Measurements from ENCODE around the gene PTDSS2. TPM values are rescaled to one million over a fixed set of nuclear protein-coding genes. Genes with fewer than 3 reads are reported as not detected.
A peak's percentile ranks its signal among the peaks of the same experiment; 100 is the strongest.

PTDSS2 gene
- total and polyA plus RNA-seq, 3 experiments from 2014 or later: 11.5 to 28.4 (median 26.2) TPM

DNA sequence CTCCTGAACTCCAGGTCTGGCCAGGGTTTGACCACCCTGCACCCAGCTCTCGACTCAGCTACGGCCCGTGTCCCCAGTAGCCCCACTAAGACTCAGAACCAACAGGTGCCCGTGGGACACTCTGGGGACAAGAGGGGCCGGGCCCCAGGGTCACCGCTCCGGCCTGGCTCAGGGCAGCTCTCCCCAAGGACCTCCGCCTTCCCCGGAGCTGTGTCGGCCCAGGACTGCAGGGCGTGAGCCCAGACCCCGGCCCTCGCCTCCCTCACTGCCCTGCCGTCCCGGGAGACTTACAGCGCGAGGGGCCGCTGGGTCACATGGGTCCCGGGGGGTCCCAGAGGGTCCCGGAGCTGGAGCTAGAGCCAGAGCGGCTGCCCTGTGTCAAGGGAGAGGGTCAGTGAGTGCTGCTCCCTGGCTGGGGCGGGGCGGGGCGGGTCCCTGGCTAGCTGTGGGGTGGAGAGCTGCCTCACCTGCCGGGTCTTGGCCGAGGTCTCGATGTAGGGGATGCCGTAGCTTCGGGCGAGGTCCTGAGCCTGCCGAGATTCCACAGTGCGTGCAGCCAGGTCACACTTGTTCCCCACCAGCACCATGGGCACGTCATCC is 83.0 kb downstream of the PTDSS2 start:
- H3K27me3 ChIP-seq (ENCODE audit: insufficient read depth, low read length, poor library complexity, severe bottlenecking): no peaks in the 10 kb centered on the region
- peaks cover 33% of the 10 kb centered on the region for H3K4me1 ChIP-seq (ENCODE audit: insufficient read depth, low read length)
- Mint-ChIP-seq H3K27me3 (no peaks in the 10 kb centered on the region), H3K27ac (no peak overlapping the region), H3K36me3 (peaks cover 0 to 18% (median 0%) of the 10 kb centered on the region in 3 donors), H3K4me3 (peak overlapping the region in 1 of 7 donors; percentile 48), H3K9me3 (no peaks in the 10 kb centered on the region), H3K4me1 (peaks cover 3 to 23% (median 9%) of the 10 kb centered on the region in 3 donors)
- ChIA-PET CTCF (interaction anchor here (0.9 kb wide), 1 partner anchor 21 kb away, joined by 3 read pairs; no protein-coding TSS in a partner anchor), POLR2A (interaction anchor here (1.4 kb wide), 1 partner anchor 193 kb away, joined by 3 read pairs; no protein-coding TSS in a partner anchor)
- H3K4me3 ChIP-seq (ENCODE audit: low read length): no peak overlapping the region
- no peaks in the 10 kb centered on the region for H3K36me3 ChIP-seq (ENCODE audit: insufficient read depth, low read length)
- no peak overlapping the region for H3K27ac ChIP-seq (ENCODE audit: low read depth, low read length)
- no peak for DNase-seq
- no peaks in the 10 kb centered on the region for H3K9me3 ChIP-seq (ENCODE audit: low read length)

DNA sequence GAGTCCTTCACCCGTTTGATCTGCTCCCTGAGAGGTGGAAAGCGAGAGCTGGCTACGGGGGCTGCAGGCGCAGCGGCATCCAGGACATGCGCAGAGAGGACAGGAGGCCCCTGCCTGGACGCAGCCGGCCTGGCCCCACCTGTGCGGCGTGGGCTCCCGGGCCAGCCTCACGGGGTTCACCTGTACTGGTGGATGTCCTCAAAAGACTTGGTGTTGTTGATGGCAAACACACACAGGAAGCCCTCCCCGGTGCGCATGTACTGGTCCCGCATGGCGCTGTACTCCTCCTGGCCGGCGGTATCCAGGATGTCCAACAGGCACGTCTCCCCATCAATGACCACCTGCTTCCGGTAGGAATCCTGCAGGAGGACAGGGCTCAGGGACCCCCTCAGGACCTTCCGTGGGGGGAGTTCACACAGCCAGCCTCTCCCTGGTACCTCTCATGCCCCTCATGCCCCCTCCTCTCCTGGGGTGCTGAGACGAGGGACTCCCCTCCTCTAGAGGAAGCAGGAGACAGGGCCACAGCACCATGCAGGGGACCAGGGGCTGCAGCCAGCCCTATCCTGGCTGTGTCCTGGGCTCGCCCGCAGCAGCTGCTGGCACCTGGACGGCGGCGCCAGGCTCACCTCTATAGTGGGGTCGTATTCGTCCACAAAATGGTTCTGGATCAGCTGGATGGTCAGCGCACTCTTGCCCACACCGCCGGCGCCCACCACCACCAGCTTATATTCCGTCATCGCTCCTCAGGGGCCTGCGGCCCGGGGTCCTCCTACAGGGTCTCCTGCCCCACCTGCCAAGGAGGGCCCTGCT is 83.7 kb downstream of the PTDSS2 start:
- Mint-ChIP-seq H3K27me3 (peaks cover 0 to 4% of the 10 kb centered on the region in 2 donors), H3K27ac (peak overlapping the region in 1 of 8 donors; percentile 74), H3K4me1 (peaks cover 3 to 30% (median 11%) of the 10 kb centered on the region in 3 donors), H3K36me3 (peaks cover 0 to 18% (median 0%) of the 10 kb centered on the region in 3 donors), H3K4me3 (peak overlapping the region in 5 of 7 donors; percentile 13 to 77 (median 64)), H3K9me3 (no peaks in the 10 kb centered on the region)
- H3K27me3 ChIP-seq (ENCODE audit: insufficient read depth, low read length, poor library complexity, severe bottlenecking): no peaks in the 10 kb centered on the region
- peaks cover 37% of the 10 kb centered on the region for H3K4me1 ChIP-seq (ENCODE audit: insufficient read depth, low read length)
- POLR2A ChIA-PET: interaction anchor here (1.4 kb wide), 1 partner anchor 192 kb away, joined by 3 read pairs; no protein-coding TSS in a partner anchor
- DNase-seq: no peak
- CTCF ChIA-PET: interaction anchor here (0.6 to 0.9 kb wide), 2 partner anchors 21 kb away, joined by 3 read pairs; no protein-coding TSS in a partner anchor
- H3K4me3 ChIP-seq (ENCODE audit: low read length): peak overlapping the region; percentile 64
- no peak overlapping the region for H3K27ac ChIP-seq (ENCODE audit: low read depth, low read length)
- H3K9me3 ChIP-seq (ENCODE audit: low read length): no peaks in the 10 kb centered on the region
- no peaks in the 10 kb centered on the region for H3K36me3 ChIP-seq (ENCODE audit: insufficient read depth, low read length)

DNA sequence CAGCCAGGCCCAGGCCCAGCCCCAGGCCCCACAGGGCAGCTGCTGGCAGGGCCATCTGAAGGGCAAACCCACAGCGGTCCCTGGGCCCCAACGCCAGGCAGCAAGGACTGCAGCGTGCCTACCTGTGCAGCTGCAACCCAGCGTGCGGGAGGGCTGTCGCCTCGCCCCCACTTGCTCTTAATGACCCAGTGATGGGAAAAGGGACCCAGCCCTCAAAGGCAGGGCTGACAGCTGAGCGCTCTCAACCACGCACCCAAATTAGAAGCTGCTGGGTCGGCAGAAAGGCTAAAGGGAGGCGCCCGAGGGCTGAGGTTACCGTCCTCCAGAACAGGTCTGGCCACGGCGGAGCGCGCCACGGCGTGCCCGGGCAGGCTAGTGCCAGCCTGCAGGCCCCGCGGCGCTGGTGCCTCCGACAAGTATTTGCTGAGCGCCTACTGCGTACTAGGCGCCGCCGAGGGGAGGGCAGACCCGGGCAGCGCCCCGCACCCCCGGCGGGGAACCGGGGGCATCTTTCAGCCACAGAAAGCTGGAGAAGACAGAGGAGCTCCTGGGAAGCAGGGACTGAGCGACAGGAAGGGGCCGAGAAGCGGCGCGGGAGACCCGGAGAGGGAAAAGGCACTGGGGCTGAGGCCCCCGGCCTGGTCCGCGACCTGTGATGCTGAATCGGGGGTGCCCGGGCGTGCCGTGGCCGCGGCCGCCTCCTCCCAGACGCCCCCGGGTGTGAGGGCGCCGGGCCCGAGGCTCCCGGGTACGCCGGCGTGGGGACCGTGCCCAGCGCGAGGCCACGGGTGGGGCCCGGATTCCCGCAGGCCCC is 84.5 kb downstream of the PTDSS2 start:
- Histone ChIP-seq H3K27ac (ENCODE audit: low read depth, low read length) (peak overlapping the region; percentile 65), H3K4me3 (ENCODE audit: low read length) (peak overlapping the region; percentile 64), H3K4me1 (ENCODE audit: insufficient read depth, low read length) (peaks cover 37% of the 10 kb centered on the region), H3K9me3 (ENCODE audit: low read length) (no peaks in the 10 kb centered on the region), H3K27me3 (ENCODE audit: insufficient read depth, low read length, poor library complexity, severe bottlenecking) (no peaks in the 10 kb centered on the region), H3K36me3 (ENCODE audit: insufficient read depth, low read length) (no peaks in the 10 kb centered on the region)
- Mint-ChIP-seq H3K4me3 (peak overlapping the region; percentile 58 to 92 (median 70)), H3K9me3 (no peaks in the 10 kb centered on the region), H3K4me1 (peaks cover 3 to 32% (median 11%) of the 10 kb centered on the region in 3 donors), H3K27me3 (peaks cover 0 to 4% of the 10 kb centered on the region in 2 donors), H3K27ac (peak overlapping the region in 2 of 8 donors; percentile 17 to 38), H3K36me3 (peaks cover 0 to 18% (median 0%) of the 10 kb centered on the region in 3 donors)
- CTCF ChIA-PET: interaction anchor here (0.6 to 2.8 kb wide), 4 partner anchors 13 to 20 kb away, joined by 3 to 16 read pairs (median 6); no protein-coding TSS in a partner anchor
- peak in 2 of 5 donors; percentile 21 to 59 for DNase-seq
- POLR2A ChIA-PET: interaction anchor here (2.4 kb wide), 1 partner anchor 28 kb away, joined by 16 read pairs; the partner anchor contains the start of gene RNH1

DNA sequence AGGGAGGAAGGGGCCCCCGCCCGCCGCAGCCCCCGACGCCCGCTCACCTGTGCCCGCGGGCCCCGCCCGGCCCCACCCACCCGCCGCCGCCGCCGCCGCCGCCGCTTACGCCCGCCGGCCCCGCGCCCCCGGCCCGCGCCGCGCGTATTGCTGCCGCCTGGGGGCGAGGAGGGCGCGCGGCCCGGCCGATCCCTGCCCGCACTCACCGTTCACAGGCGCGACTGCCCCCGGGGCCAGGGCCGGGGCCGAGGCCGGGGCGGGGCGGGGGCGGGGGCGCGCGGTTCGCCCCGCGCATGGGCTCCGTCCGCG is 85.1 kb downstream of the PTDSS2 start:
- H3K4me3 Mint-ChIP-seq: peak overlapping the region in 1 of 7 donors; percentile 34
- H3K27me3 Mint-ChIP-seq: peaks cover 0 to 4% of the 10 kb centered on the region in 2 donors
- no peaks in the 10 kb centered on the region for H3K27me3 ChIP-seq (ENCODE audit: insufficient read depth, low read length, poor library complexity, severe bottlenecking)
- peaks cover 0 to 15% (median 0%) of the 10 kb centered on the region in 3 donors for H3K36me3 Mint-ChIP-seq
- ChIA-PET CTCF (interaction anchor here (0.8 to 2.8 kb wide), 7 partner anchors 13 to 162 kb away, joined by 3 to 16 read pairs (median 3); partner anchors contain the start of gene PHRF1), POLR2A (interaction anchor here (1.9 to 2.8 kb wide), 4 partner anchors 28 to 161 kb away, joined by 9 to 16 read pairs (median 12); partner anchors contain the start of genes PHRF1, RNH1 and TMEM80)
- H3K36me3 ChIP-seq (ENCODE audit: insufficient read depth, low read length): no peaks in the 10 kb centered on the region
- no peak overlapping the region for H3K4me3 ChIP-seq (ENCODE audit: low read length)
- H3K27ac Mint-ChIP-seq: no peak overlapping the region
- H3K4me1 ChIP-seq (ENCODE audit: insufficient read depth, low read length): peaks cover 37% of the 10 kb centered on the region
- H3K9me3 ChIP-seq (ENCODE audit: low read length): no peaks in the 10 kb centered on the region
- no peaks in the 10 kb centered on the region for H3K9me3 Mint-ChIP-seq
- peaks cover 3 to 32% (median 11%) of the 10 kb centered on the region in 3 donors for H3K4me1 Mint-ChIP-seq
- H3K27ac ChIP-seq (ENCODE audit: low read depth, low read length): no peak overlapping the region
- DNase-seq: no peak

DNA sequence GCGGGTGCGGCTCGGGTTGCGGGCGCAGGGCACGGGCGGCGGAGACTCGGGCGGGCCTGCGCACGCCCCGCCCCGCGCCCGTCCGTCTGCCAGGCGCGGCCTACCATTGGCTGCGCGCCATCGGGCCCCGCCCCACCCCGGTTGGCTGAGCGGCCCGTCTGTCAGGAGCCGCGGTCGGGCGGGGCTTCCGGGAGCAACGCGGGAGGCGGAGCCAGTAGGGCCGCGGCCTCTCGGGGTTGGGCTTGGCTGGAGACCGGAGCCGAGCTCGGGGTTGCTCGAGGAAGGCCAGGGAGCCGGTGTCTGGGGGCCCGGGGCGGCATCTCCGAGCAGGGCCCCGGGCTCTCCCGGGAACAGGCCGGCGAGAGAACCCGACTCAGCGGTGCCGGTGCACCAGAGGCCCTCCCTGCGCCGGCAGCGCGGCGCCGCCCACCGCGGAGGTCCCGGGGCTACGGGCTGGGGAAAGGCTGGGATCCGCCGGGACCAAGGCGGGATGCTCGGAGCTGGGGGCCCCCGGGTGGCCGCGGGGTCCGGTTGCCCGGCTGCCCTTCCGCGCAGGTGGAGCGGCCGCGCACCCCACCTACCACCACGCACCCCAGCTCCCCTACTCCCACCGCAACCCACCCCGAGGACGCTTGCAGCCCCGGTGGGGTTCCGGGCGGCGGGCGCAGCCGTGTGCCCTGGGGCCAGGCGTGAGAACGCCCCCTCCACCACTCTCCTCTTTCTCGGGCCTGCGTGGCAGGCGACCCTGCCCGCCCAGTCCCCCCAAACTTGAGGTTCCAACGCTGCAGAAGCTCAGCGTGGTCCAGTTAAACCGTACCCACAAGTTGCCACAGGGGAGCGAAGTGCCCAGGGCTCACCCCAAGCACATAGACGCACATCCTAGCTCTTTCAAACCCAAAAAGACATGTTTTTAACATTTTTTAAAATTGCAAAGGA is 85.7 kb downstream of the PTDSS2 start, which contains the start of gene HRAS:
Gene HRAS (minus strand): TSS at position 58 of the 936 bp plus-strand sequence.
- Mint-ChIP-seq H3K27me3 (peaks cover 0 to 4% of the 10 kb centered on the region in 2 donors), H3K27ac (peak within 1 kb of the TSS; percentile 93 to 100 (median 97)), H3K4me1 (peaks cover 3 to 32% (median 11%) of the 10 kb centered on the region in 3 donors), H3K36me3 (peaks cover 0 to 14% (median 0%) of the 10 kb centered on the region in 3 donors), H3K9me3 (no peaks in the 10 kb centered on the region), H3K4me3 (peak within 1 kb of the TSS; percentile 88 to 98 (median 93))
- peak; percentile 94 to 97 (median 96) for DNase-seq
- Histone ChIP-seq H3K9me3 (ENCODE audit: low read length) (no peaks in the 10 kb centered on the region), H3K27me3 (ENCODE audit: insufficient read depth, low read length, poor library complexity, severe bottlenecking) (no peaks in the 10 kb centered on the region), H3K27ac (ENCODE audit: low read depth, low read length) (peak within 1 kb of the TSS; percentile 86), H3K36me3 (ENCODE audit: insufficient read depth, low read length) (no peaks in the 10 kb centered on the region), H3K4me1 (ENCODE audit: insufficient read depth, low read length) (peaks cover 37% of the 10 kb centered on the region), H3K4me3 (ENCODE audit: low read length) (peak within 1 kb of the TSS; percentile 64)
- POLR2A ChIA-PET: interaction anchor here (0.6 to 2.8 kb wide), 11 partner anchors 17 to 275 kb away, joined by 3 to 16 read pairs (median 3); partner anchors contain the start of genes PHRF1, RNH1, RPLP2 and TMEM80
- CTCF ChIA-PET: interaction anchor here (1.0 to 2.8 kb wide), 12 partner anchors 17 to 191 kb away, joined by 3 to 16 read pairs (median 3); partner anchors contain the start of gene PHRF1

DNA sequence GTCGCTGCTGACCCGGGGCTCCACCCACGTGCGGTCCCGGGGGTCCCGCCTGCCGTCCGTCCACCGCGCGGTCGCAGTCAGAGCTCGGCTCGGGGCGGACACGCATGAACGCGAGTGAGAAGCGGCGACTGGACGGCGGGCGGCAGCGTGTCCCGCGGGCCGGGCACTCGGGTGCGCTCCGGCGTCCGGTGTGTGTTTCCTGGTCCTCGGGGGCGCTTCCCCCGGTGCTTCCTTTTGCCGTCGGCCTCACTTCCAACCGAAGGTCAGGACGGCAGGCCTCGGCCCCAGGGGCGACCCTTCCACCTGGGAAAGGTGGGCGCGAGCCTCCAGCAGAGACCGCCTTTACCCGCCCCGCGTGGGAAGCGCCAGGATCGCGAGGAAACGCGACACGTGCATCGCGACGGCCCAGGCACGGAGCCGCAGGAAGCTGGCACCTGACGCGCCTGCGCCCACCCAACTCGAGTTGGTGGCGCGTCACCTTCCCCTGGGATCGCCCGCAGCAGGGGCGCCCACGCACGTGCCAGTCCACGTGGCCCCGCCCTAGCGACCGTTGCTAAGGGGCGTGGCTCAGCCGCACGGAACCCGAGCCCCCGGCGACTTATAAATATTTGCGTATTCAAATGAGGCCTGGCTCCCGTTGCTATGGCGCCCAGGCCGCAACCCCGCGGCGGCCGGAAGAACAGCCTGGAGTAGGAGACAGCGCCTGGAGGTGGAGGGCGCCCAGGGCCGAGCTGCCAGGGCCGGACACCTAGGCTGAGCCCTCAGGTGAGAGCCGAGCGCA is 87.0 kb downstream of the PTDSS2 start, which contains the start of gene LRRC56:
Gene LRRC56 (plus strand): TSS at position 687 of the 781 bp plus-strand sequence. CDS start 3,158 bp downstream, outside the sequence.
- no peaks in the 10 kb centered on the region for H3K9me3 ChIP-seq (ENCODE audit: low read length)
- no peaks in the 10 kb centered on the region for H3K27me3 ChIP-seq (ENCODE audit: insufficient read depth, low read length, poor library complexity, severe bottlenecking)
- H3K27me3 Mint-ChIP-seq: peaks cover 0 to 4% of the 10 kb centered on the region in 2 donors
- no peaks in the 10 kb centered on the region for H3K36me3 ChIP-seq (ENCODE audit: insufficient read depth, low read length)
- H3K27ac Mint-ChIP-seq: peak within 1 kb of the TSS; percentile 93 to 100 (median 97)
- H3K4me1 ChIP-seq (ENCODE audit: insufficient read depth, low read length): peaks cover 37% of the 10 kb centered on the region
- H3K36me3 Mint-ChIP-seq: peaks cover 0 to 9% (median 0%) of the 10 kb centered on the region in 3 donors
- no peaks in the 10 kb centered on the region for H3K9me3 Mint-ChIP-seq
- peak within 1 kb of the TSS; percentile 88 to 98 (median 93) for H3K4me3 Mint-ChIP-seq
- H3K4me1 Mint-ChIP-seq: peaks cover 3 to 30% (median 11%) of the 10 kb centered on the region in 3 donors
- ChIA-PET CTCF (interaction anchor here (1.1 to 2.8 kb wide), 8 partner anchors 18 to 328 kb away, joined by 3 to 16 read pairs (median 4); no protein-coding TSS in a partner anchor), POLR2A (interaction anchor here (1.1 to 2.8 kb wide), 5 partner anchors 30 to 189 kb away, joined by 3 to 16 read pairs (median 9); partner anchors contain the start of genes PHRF1, RNH1 and TMEM80)
- DNase-seq: peak; percentile 90 to 98 (median 95)
- peak within 1 kb of the TSS; percentile 50 for H3K4me3 ChIP-seq (ENCODE audit: low read length)
- H3K27ac ChIP-seq (ENCODE audit: low read depth, low read length): peak within 1 kb of the TSS; percentile 86
